ENCODE results near the gene ADGRA3. TPM values are rescaled to one million over a fixed set of nuclear protein-coding genes. Genes with fewer than 3 reads are reported as not detected.

Gene ADGRA3
- total and polyA plus RNA-seq, 2 of the 13 experiments (the other 11 are each of a cell fraction or from before 2014, with no cell fraction given) = 32.2 to 40.8 TPM

GRCh38 chr4:22454216-22454838, 61.5 kb downstream of the ADGRA3 start:
- FAIRE-seq (peak; percentile 70), DNase-seq (ENCODE audit: low spot score) (peak; percentile 41), ATAC-seq (peak; percentile 20; the same call in 2 of the 3 replicates)
- Histone ChIP-seq H3K36me3 (replicated peaks in 1 of 2; ENCODE audit: control insufficient read depth in 1 of 2, insufficient read depth in 2 of 2, low read length in 2 of 2) (peaks cover 2 to 8% of the 10 kb centered on the region in 2 experiments; a peak in 3 of 5 replicates), H2AFZ (ENCODE audit: low read length) (no peak overlapping the region), H3K9me3 (ENCODE audit: low read length) (no peaks in the 10 kb centered on the region), H3K4me2 (ENCODE audit: low read depth, low read length) (peak overlapping the region; percentile 5; the same call in 1 of the 2 replicates), H3K9ac (ENCODE audit: insufficient read depth, low read depth, low read length) (no peak overlapping the region), H3K4me1 (ENCODE audit: insufficient read depth, low read length) (peaks cover 63% of the 10 kb centered on the region), H3K27me3 (ENCODE audit: control insufficient read depth in 1 of 2, insufficient read depth in 2 of 2, low read length in 2 of 2) (no peaks in the 10 kb centered on the region), H4K20me1 (ENCODE audit: insufficient read depth, low read length) (no peaks in the 10 kb centered on the region), H3K79me2 (ENCODE audit: insufficient read depth, low read length) (peaks cover 2% of the 10 kb centered on the region), H3K4me3 (replicated peaks in 1 of 3; ENCODE audit: insufficient read depth in 1 of 3, low read depth in 2 of 3, low read length in 3 of 3) (no peak overlapping the region), H3K27ac (ENCODE audit: extremely low read length, insufficient read depth, low read length) (peak overlapping the region; percentile 84)
- ChIA-PET CTCF (ENCODE audit: low intra/inter-chr PET ratio, low total read pairs) (no interaction called here), POLR2A (interaction anchor here (2.9 kb wide), 1 partner anchor 61 kb away, joined by 14 read pairs; the partner anchor contains the start of gene ADGRA3)
- in situ Hi-C loops (cut with HindIII; ENCODE audit: extremely low pct_ligation_motif_present, low pct_unique_long_range_greater_than_20kb) = no loop called here
- 68% methylated on average over 3 of the region's 3 CpGs for WGBS (ENCODE audit: low lambda C conversion rate)
- intact Hi-C loops (cut with micrococcal nuclease; ENCODE audit: unreplicated experiment) = loop anchor here (1.0 kb wide), 1 partner anchor 57 kb away; no protein-coding TSS in a partner anchor
- no TSS peak for BruUV-seq (replicated peaks)
- TF ChIP-seq POGZ (CRISPR knock-in tag; IDR thresholded peaks at IDR 0.05) (0 out of 2 replicates have a peak, but pooled peaks have one; percentile 42), ARID5B (CRISPR knock-in tag; IDR thresholded peaks at IDR 0.05) (peak; percentile 77), POGK (CRISPR knock-in tag; conservative IDR thresholded peaks at IDR 0.05) (no peak), LBX2 (CRISPR knock-in tag; IDR thresholded peaks at IDR 0.05; ENCODE audit: borderline replicate concordance) (no peak), NFE2 (CRISPR knock-in tag; IDR thresholded peaks at IDR 0.05) (no peak), HIC2 (CRISPR knock-in tag; IDR thresholded peaks at IDR 0.05; ENCODE audit: low read depth) (no peak), ZSCAN29 (CRISPR knock-in tag; conservative IDR thresholded peaks at IDR 0.05) (no peak), EP300 (IDR thresholded peaks at IDR 0.05; ENCODE audit: low read depth in 2 of 2, low read length in 2 of 2) (peak in 1 of 2 experiments; percentile 42; a peak in 2 of 4 replicates), EP300 (CRISPR knock-in tag; IDR thresholded peaks at IDR 0.05; ENCODE audit: borderline replicate concordance) (no peak), ZNF225 (CRISPR knock-in tag; IDR thresholded peaks at IDR 0.05) (no peak), GATAD2A (CRISPR knock-in tag; IDR thresholded peaks at IDR 0.05) (peak; percentile 63)
